Neuronal stem cell (in vitro differentiated cells): Measurements from ENCODE around the gene MN1.

Experiments used
- DNase-seq: peaks from one replicate; pipeline ENCODE4 v3.0.0-alpha.2; 2013; ENCODE audit warnings: low spot score
- H2AFZ ChIP-seq: one replicate; pipeline ENCODE4 v1.6.1; 2013; ENCODE audit warnings: mild to moderate bottlenecking, low read length, inconsistent platforms
- H2AK5ac ChIP-seq: 2 replicates; pipeline ENCODE4 v1.6.1; 2013; ENCODE audit warnings: low read depth, mild to moderate bottlenecking, inconsistent platforms, low read length, moderate library complexity, mixed read lengths
- H2BK120ac ChIP-seq: 2 replicates; pipeline ENCODE4 v1.6.1; 2013; ENCODE audit warnings: low read depth, mild to moderate bottlenecking, inconsistent platforms, low read length, moderate library complexity, mixed read lengths
- H2BK12ac ChIP-seq: one replicate; pipeline ENCODE4 v1.6.1; 2013; ENCODE audit warnings: low read length, inconsistent platforms
- H2BK15ac ChIP-seq: 2 replicates; pipeline ENCODE4 v1.6.1; 2013; ENCODE audit warnings: mild to moderate bottlenecking, low read length, inconsistent platforms, mixed read lengths
- H2BK5ac ChIP-seq: one replicate; pipeline ENCODE4 v1.6.1; 2013; ENCODE audit warnings: inconsistent platforms, mild to moderate bottlenecking, low read length, moderate library complexity
- H3K14ac ChIP-seq: one replicate; pipeline ENCODE4 v1.6.1; 2013; ENCODE audit warnings: low read length, inconsistent platforms
- H3K18ac ChIP-seq: 2 replicates; pipeline ENCODE4 v1.6.1; 2013; ENCODE audit warnings: low read length, inconsistent platforms
- H3K23ac ChIP-seq: 2 replicates; pipeline ENCODE4 v1.6.1; 2013; ENCODE audit warnings: low read depth, mild to moderate bottlenecking, mixed read lengths, low read length, inconsistent platforms; ENCODE audit not compliant: poor library complexity
- H3K27ac ChIP-seq: replicated peaks from 3 replicates; pipeline ENCODE4 v1.5.1; 2013; ENCODE audit warnings: low read length, inconsistent platforms
- H3K27me3 ChIP-seq, 3 experiments: 2 replicates each; pipeline ENCODE4 v1.6.1; 2013; ENCODE audit warnings: low read length in 3 of 3, mild to moderate bottlenecking in 2 of 3, inconsistent platforms in 1 of 3, low read depth in 1 of 3, mixed read lengths in 1 of 3, moderate library complexity in 1 of 3; ENCODE audit not compliant: control insufficient read depth in 3 of 3, insufficient read depth in 3 of 3
- H3K36me3 ChIP-seq, 2 donors: replicated peaks in 1 of 2; 2 replicates each; pipeline ENCODE4 v1.6.1; 2013; ENCODE audit warnings: low read length in 2 of 2; ENCODE audit not compliant: control insufficient read depth in 2 of 2, insufficient read depth in 2 of 2
- H3K4ac ChIP-seq: 2 replicates; pipeline ENCODE4 v1.6.1; 2013; ENCODE audit warnings: inconsistent platforms, mild to moderate bottlenecking, low read length, moderate library complexity
- H3K4me1 ChIP-seq, 2 donors: 1 replicate in 1 of 2; 2 replicates in 1 of 2; pipeline ENCODE4 v1.6.1; 2013; ENCODE audit warnings: low read length in 2 of 2, low read depth in 1 of 2; ENCODE audit not compliant: control insufficient read depth in 2 of 2, insufficient read depth in 1 of 2
- H3K4me2 ChIP-seq: one replicate; pipeline ENCODE4 v1.6.1; 2013; ENCODE audit warnings: mild to moderate bottlenecking, low read length, inconsistent platforms; ENCODE audit not compliant: insufficient read depth, poor library complexity, severe bottlenecking
- H3K4me3 ChIP-seq, 2 donors: 2 replicates each; pipeline ENCODE4 v1.5.1; 2013; ENCODE audit warnings: low read length in 2 of 2, mild to moderate bottlenecking in 2 of 2, inconsistent platforms in 1 of 2, moderate library complexity in 1 of 2
- H3K79me1 ChIP-seq: one replicate; pipeline ENCODE4 v1.6.1; 2013; ENCODE audit warnings: low read depth, mild to moderate bottlenecking, inconsistent platforms, low read length, moderate library complexity
- H3K9ac ChIP-seq: one replicate; pipeline ENCODE4 v1.6.1; 2013; ENCODE audit warnings: mild to moderate bottlenecking, low read depth, low read length, inconsistent platforms; ENCODE audit not compliant: poor library complexity
- H3K9me3 ChIP-seq, 2 donors: replicated peaks in 1 of 2; 2 replicates each; pipeline versions ENCODE3 to v1.6.1; 2013; ENCODE audit warnings: low read length in 2 of 2, mild to moderate bottlenecking in 2 of 2, inconsistent platforms in 1 of 2, low read depth in 1 of 2, mixed read lengths in 1 of 2, moderate library complexity in 1 of 2; ENCODE audit not compliant: control insufficient read depth in 2 of 2, insufficient read depth in 1 of 2
- H4K8ac ChIP-seq: one replicate; pipeline ENCODE4 v1.6.1; 2013; ENCODE audit warnings: low read depth, mild to moderate bottlenecking, inconsistent platforms, low read length, moderate library complexity
- H4K91ac ChIP-seq: one replicate; pipeline ENCODE4 v1.6.1; 2013; ENCODE audit warnings: low read length, low read depth, mild to moderate bottlenecking, inconsistent platforms; ENCODE audit not compliant: poor library complexity
- WGBS, 2 donors: extraction: QIAGEN DNeasy Blood & Tissue Kit; methylation state at CpG; one replicate each; pipeline ENCODE4 v1.1.7; 2013; ENCODE audit warnings: missing lambda C conversion rate in 2 of 2, mixed read lengths in 1 of 2; ENCODE audit not compliant: insufficient read length in 2 of 2, insufficient replicate concordance in 1 of 2; ENCODE audit errors: extremely low coverage in 2 of 2; 5-methylcytosine and 5-hydroxymethylcytosine counted together

MN1 gene

DNA sequence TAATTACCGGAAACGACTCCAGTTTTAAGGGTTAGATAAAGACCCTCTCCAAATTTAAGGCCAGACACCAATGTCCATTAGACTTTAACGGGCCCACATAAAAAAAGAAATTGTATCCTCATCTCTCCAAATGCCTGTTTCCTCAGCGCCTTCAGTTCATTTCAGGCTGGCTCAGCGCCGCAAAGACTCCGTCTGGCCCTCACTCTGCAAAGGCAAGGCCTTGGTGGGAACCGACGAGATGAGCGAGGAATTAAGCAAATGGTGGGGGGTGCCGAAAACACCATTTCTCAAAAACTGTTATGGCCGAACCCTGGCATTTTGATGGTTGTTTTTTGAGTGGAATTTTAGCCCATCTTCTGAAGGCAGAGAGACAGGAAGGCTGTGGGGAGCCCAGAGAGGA is 15.7 kb downstream of the MN1 start:
- no peak for DNase-seq
- Histone ChIP-seq H2BK5ac (no peak overlapping the region), H3K9ac (no peak overlapping the region), H3K79me1 (peaks cover 9% of the 10 kb centered on the region), H3K27me3 (no peaks in the 10 kb centered on the region), H3K14ac (no peak overlapping the region), H2BK12ac (no peak overlapping the region), H2AFZ (no peak overlapping the region), H2AK5ac (no peak overlapping the region), H3K4me2 (no peak overlapping the region), H3K4ac (no peak overlapping the region), H3K36me3 (peaks cover 4 to 99% of the 10 kb centered on the region in 2 donors), H4K8ac (no peak overlapping the region), H4K91ac (no peak overlapping the region), H3K18ac (no peak overlapping the region), H3K9me3 (peaks cover 3 to 12% of the 10 kb centered on the region in 2 donors), H3K4me3 (no peak overlapping the region), H2BK120ac (no peak overlapping the region), H3K23ac (no peak overlapping the region), H3K4me1 (peaks cover 36 to 37% of the 10 kb centered on the region in 2 donors), H3K27ac (no peak overlapping the region), H2BK15ac (no peak overlapping the region)
- no CpG with 5 or more reads among the region's 12 CpGs for WGBS, 2 donors

DNA sequence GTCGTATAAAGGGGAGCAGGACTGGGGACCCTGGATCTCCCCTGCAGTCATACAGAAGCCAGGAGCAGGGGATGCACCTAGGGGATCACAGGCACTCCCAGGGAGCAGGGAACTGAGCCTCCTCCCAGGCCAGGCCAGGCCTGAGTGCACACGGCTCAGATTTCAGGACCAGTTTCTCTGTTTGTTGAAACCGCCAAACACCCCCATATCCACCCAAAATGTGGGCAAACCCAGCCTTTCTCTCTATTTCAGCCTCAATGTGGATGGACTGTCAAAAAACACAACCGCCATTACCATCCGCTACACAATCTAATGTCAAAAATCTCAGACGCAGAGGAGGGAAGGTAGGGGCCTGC is 17.5 kb downstream of the MN1 start:
- no peak overlapping the region for H2AFZ ChIP-seq

DNA sequence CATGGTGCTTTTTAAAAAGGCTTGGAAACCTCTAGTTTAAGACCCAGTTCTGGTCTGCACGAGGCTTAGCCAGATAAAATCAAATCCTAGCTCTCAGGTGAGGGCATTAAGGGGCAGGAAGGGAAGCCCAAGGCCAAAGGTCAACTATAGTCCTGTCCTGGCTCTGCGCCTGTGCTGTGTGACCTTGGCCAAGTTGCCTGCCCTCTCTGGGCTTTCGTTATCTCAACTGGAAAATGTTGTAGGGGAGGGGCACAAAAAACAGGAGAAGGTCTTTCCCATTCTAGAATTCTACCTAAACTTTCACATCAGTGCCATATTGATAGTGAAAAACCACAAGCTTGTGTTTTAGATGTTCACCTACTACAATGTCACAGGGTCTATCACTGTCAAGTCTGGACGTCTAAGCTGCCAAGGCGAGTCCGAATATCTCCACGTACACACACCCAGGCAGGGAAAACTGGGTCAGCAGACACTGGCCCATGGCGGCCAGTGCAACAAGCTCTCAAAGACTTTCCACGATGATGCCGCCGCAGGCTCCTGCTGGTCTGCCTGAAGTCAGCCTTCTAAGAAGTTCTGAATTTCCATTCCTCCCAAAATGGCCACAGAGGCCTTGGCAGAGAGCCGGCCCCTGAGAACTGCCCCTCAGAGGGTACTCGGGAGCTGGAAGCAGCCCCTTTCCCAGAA is 18.0 kb downstream of the MN1 start:
- Histone ChIP-seq H2AFZ (no peak overlapping the region), H3K79me1 (peaks cover 17% of the 10 kb centered on the region), H3K23ac (no peak overlapping the region), H2BK5ac (no peak overlapping the region), H3K9me3 (peaks cover 3 to 15% of the 10 kb centered on the region in 2 donors), H3K27me3 (no peaks in the 10 kb centered on the region), H3K4me1 (peaks cover 33 to 34% of the 10 kb centered on the region in 2 donors), H3K36me3 (peaks cover 8 to 99% of the 10 kb centered on the region in 2 donors), H3K4ac (no peak overlapping the region), H4K91ac (no peak overlapping the region), H3K4me2 (no peak overlapping the region), H2BK120ac (no peak overlapping the region), H2AK5ac (no peak overlapping the region), H2BK15ac (no peak overlapping the region), H3K4me3 (no peak overlapping the region), H3K9ac (no peak overlapping the region), H4K8ac (no peak overlapping the region), H2BK12ac (no peak overlapping the region), H3K27ac (peak overlapping the region; percentile 27), H3K18ac (peak overlapping the region; percentile 3), H3K14ac (no peak overlapping the region)
- no peak for DNase-seq
- WGBS, 2 donors = no CpG with 5 or more reads among the region's 13 CpGs

More for the DNA sequence above, 17.5 kb downstream of the MN1 start:
- H3K4ac ChIP-seq = no peak overlapping the region
- no peak overlapping the region for H2BK15ac ChIP-seq
- no peak overlapping the region for H3K4me2 ChIP-seq
- no peak for DNase-seq
- WGBS, 2 donors = no CpG with 5 or more reads among the region's 6 CpGs
- H3K27ac ChIP-seq = peak overlapping the region; percentile 27
- no peak overlapping the region for H2BK120ac ChIP-seq
- no peak overlapping the region for H3K23ac ChIP-seq
- no peak overlapping the region for H2BK12ac ChIP-seq
- H3K79me1 ChIP-seq = peaks cover 17% of the 10 kb centered on the region
- no peak overlapping the region for H3K9ac ChIP-seq
- H3K9me3 ChIP-seq = peaks cover 3 to 15% of the 10 kb centered on the region in 2 donors
- no peak overlapping the region for H2AK5ac ChIP-seq
- no peak overlapping the region for H3K4me3 ChIP-seq
- no peak overlapping the region for H2BK5ac ChIP-seq
- H4K8ac ChIP-seq = no peak overlapping the region
- no peak overlapping the region for H4K91ac ChIP-seq
- H3K4me1 ChIP-seq = peaks cover 31 to 32% of the 10 kb centered on the region in 2 donors
- H3K18ac ChIP-seq = no peak overlapping the region
- peaks cover 6 to 99% of the 10 kb centered on the region in 2 donors for H3K36me3 ChIP-seq
- no peaks in the 10 kb centered on the region for H3K27me3 ChIP-seq
- no peak overlapping the region for H3K14ac ChIP-seq

GRCh38 chr22:27782088-27782487 is 19.5 kb downstream of the MN1 start:
- Histone ChIP-seq H3K4ac (no peak overlapping the region), H3K23ac (no peak overlapping the region), H3K79me1 (peaks cover 17% of the 10 kb centered on the region), H2AK5ac (peak overlapping the region; percentile 50), H4K91ac (no peak overlapping the region), H3K27ac (no peak overlapping the region), H2BK5ac (peak overlapping the region; percentile 33), H3K27me3 (no peaks in the 10 kb centered on the region), H2BK120ac (no peak overlapping the region), H3K9ac (no peak overlapping the region), H3K18ac (peak overlapping the region; percentile 55), H3K4me2 (no peak overlapping the region), H4K8ac (no peak overlapping the region), H3K36me3 (peaks cover 8 to 96% of the 10 kb centered on the region in 2 donors), H3K9me3 (peaks cover 3 to 15% of the 10 kb centered on the region in 2 donors), H2BK15ac (no peak overlapping the region), H3K4me3 (no peak overlapping the region), H3K14ac (no peak overlapping the region), H3K4me1 (peaks cover 28 to 38% of the 10 kb centered on the region in 2 donors), H2BK12ac (no peak overlapping the region), H2AFZ (no peak overlapping the region)
- WGBS, 2 donors = no CpG with 5 or more reads among the region's 13 CpGs
- no peak for DNase-seq
